Lung (tissue), 12 donors: ENCODE data around the gene LRRC47. TPM values are rescaled to one million over a fixed set of nuclear protein-coding genes. Genes with fewer than 3 reads are reported as not detected.

ENCODE experiments used
- ATAC-seq: fragments of 200-7000 bp; cut with Tn5 transposase; one replicate; pipeline ENCODE4 v1.9.1; 2020; ENCODE audit warnings: moderate number of reproducible peaks; ENCODE audit not compliant: insufficient read depth, low FRiP score
- DNase-seq, 3 donors: peaks; one replicate each; pipeline ENCODE4 v3.0.0-alpha.2; 2013 to 2017
- H3K27ac ChIP-seq, 2 donors: one replicate each; pipeline ENCODE4 v1.5.1; 2013; ENCODE audit warnings: mild to moderate bottlenecking in 2 of 2, moderate library complexity in 2 of 2, control low read depth in 1 of 2, inconsistent platforms in 1 of 2, low read depth in 1 of 2, low read length in 1 of 2
- H3K27me3 ChIP-seq, 3 donors: one replicate each; pipeline ENCODE4 v1.5.1; 2013; ENCODE audit warnings: low read length in 2 of 3; ENCODE audit not compliant: control insufficient read depth in 3 of 3, insufficient read depth in 3 of 3
- H3K36me3 ChIP-seq, 4 donors: one replicate each; pipeline ENCODE4 v1.5.1; 2013; ENCODE audit warnings: low read length in 4 of 4, mild to moderate bottlenecking in 1 of 4, moderate library complexity in 1 of 4; ENCODE audit not compliant: control insufficient read depth in 4 of 4, insufficient read depth in 4 of 4
- H3K4me1 ChIP-seq, 5 donors: one replicate each; pipeline ENCODE4 v1.5.1; 2013; ENCODE audit warnings: low read length in 5 of 5, mild to moderate bottlenecking in 2 of 5, moderate library complexity in 1 of 5; ENCODE audit not compliant: control insufficient read depth in 5 of 5, insufficient read depth in 5 of 5
- H3K4me3 ChIP-seq: one replicate; pipeline ENCODE4 v1.5.1; 2013; ENCODE audit warnings: mild to moderate bottlenecking, control low read depth, moderate library complexity
- H3K9ac ChIP-seq, 2 donors: one replicate each; pipeline ENCODE4 v1.5.1; 2013; ENCODE audit warnings: low read length in 2 of 2, control low read depth in 1 of 2; ENCODE audit not compliant: insufficient read depth in 1 of 2
- H3K9me3 ChIP-seq, 4 donors: one replicate each; pipeline ENCODE4 v1.5.1; 2013; ENCODE audit warnings: low read length in 3 of 4, mild to moderate bottlenecking in 1 of 4, moderate library complexity in 1 of 4; ENCODE audit not compliant: control insufficient read depth in 4 of 4, insufficient read depth in 3 of 4
- CTCF ChIP-seq: IDR thresholded peaks from 2 replicates; pipeline ENCODE4 v1.5.1; 2012; ENCODE audit warnings: mild to moderate bottlenecking; ENCODE audit errors: control extremely low read depth, extremely low read depth
- whole genome bisulfite sequencing, 2 donors: extraction: QIAGEN DNeasy Blood & Tissue Kit; methylation state at CpG; one replicate each; pipeline ENCODE4 v1.1.7; 2013; 5-methylcytosine and 5-hydroxymethylcytosine counted together
- polyA plus RNA-seq, 2 donors: library from polyadenylated mRNA; stranded (reverse); fragments of 200-250 nt; gene quantifications; one replicate each; pipeline ENCODE4 v1.2.1, GENCODE V29; 2013
- total RNA-seq, 2 donors: library from RNA; depleted of rRNA in 1 of 2; stranded (reverse); fragments of >200 nt in 1 of 2; gene quantifications; one replicate each; pipeline ENCODE4 v1.2.1, GENCODE V29; 2014 to 2021
- donor health status: control.
- donor health status: control.
- donor health status: Bipolar disorder and iron deficiency.
- donor health status: healthy.
- donor health status: DM: yes; HTN: yes; CAD: no.

LRRC47 gene
- total and polyA plus RNA-seq, 4 donors: 14.4 to 33.9 (median 20.5) TPM

- no peaks in the 10 kb centered on the region for H3K9me3 ChIP-seq
- DNase-seq: no peak
- peaks cover 0 to 33% (median 13%) of the 10 kb centered on the region in 5 donors for H3K4me1 ChIP-seq
- no peak overlapping the region for H3K27ac ChIP-seq
- H3K4me3 ChIP-seq: peak overlapping the region; percentile 26
- WGBS, 2 donors: 58 to 64% methylated on average over 31 to 32 of the region's 32 CpGs
- no peak for TF ChIP-seq CTCF
- no peaks in the 10 kb centered on the region for H3K27me3 ChIP-seq
- no peaks in the 10 kb centered on the region for H3K36me3 ChIP-seq
- no peak for ATAC-seq
- no peak overlapping the region for H3K9ac ChIP-seq
These were observed 24.9 kb downstream of the LRRC47 start for GRCh38 chr1:3771108-3772026.

- Histone ChIP-seq H3K4me1 (peaks cover 0 to 21% (median 3%) of the 10 kb centered on the region in 5 donors), H3K27ac (no peak overlapping the region), H3K9ac (no peak overlapping the region), H3K36me3 (no peaks in the 10 kb centered on the region), H3K4me3 (no peak overlapping the region), H3K9me3 (no peaks in the 10 kb centered on the region), H3K27me3 (no peaks in the 10 kb centered on the region)
- ATAC-seq (no peak), DNase-seq (no peak)
- WGBS, 2 donors: 88 to 89% methylated on average over 16 of the region's 16 CpGs
- TF ChIP-seq CTCF: no peak
These were observed 26.1 kb downstream of the LRRC47 start for GRCh38 chr1:3770047-3770765.

GRCh38 chr1:3768811-3769390 lies 27.4 kb downstream of the LRRC47 start:
- DNase-seq (no peak), ATAC-seq (no peak)
- Histone ChIP-seq H3K27ac (no peak overlapping the region), H3K9me3 (no peaks in the 10 kb centered on the region), H3K36me3 (no peaks in the 10 kb centered on the region), H3K4me3 (no peak overlapping the region), H3K4me1 (peaks cover 0 to 18% (median 3%) of the 10 kb centered on the region in 5 donors), H3K27me3 (no peaks in the 10 kb centered on the region), H3K9ac (no peak overlapping the region)
- WGBS, 2 donors: 76 to 81% methylated on average over 22 of the region's 22 CpGs
- TF ChIP-seq CTCF: no peak
